Subcutaneous adipose tissue (tissue), 4 donors: ENCODE data around the gene INS. TPM values are rescaled to one million over a fixed set of nuclear protein-coding genes. Genes with fewer than 3 reads are reported as not detected.

Experiments used
- CTCF ChIP-seq: fragments of 450-650 bp; IDR thresholded peaks from one replicate; pipeline ENCODE4 v1.5.1; 2016; ENCODE audit warnings: low read depth, mild to moderate bottlenecking, control low read depth, antibody characterized with exemption, moderate library complexity
- total RNA-seq, 4 donors: library from RNA; depleted of rRNA; stranded (reverse); fragments of >200 nt; gene quantifications; one replicate each; pipeline ENCODE4 v1.1.0, GENCODE V29; 2016

Gene INS
- total RNA-seq, 4 donors from 2014 or later = not detected

GRCh38 chr11:2176389-2176900 lies 15.4 kb upstream of the INS start:
- no peak for TF ChIP-seq CTCF

- TF ChIP-seq CTCF = no peak
Measured at GRCh38 chr11:2175659-2176058, 14.7 kb upstream of the INS start.

GRCh38 chr11:2174361-2174760 lies 13.4 kb upstream of the INS start:
- TF ChIP-seq CTCF = no peak

- no peak for TF ChIP-seq CTCF
Measured at GRCh38 chr11:2173761-2174160, 12.8 kb upstream of the INS start.

- no peak for TF ChIP-seq CTCF
Measured at GRCh38 chr11:2173150-2173693, 12.2 kb upstream of the INS start.

- no peak for TF ChIP-seq CTCF
Measured at GRCh38 chr11:2172676-2173075, 11.7 kb upstream of the INS start.

- no peak for TF ChIP-seq CTCF
Measured at GRCh38 chr11:2171591-2172003, 10.6 kb upstream of the INS start, which contains the start of gene TH. Gene TH, minus strand, starts transcription at chr11:2171815. Its CDS starts 29 bp downstream, at chr11:2171786.
